GM12892 (cell line): ENCODE measurements around the gene NFIB.

Experiments
- POLR2A ChIP-seq: IDR thresholded peaks from 2 replicates; pipeline ENCODE4 v1.6.1; 2011; ENCODE audit warnings: low read depth, low read length, control low read depth
- POLR2AphosphoS5 ChIP-seq: IDR thresholded peaks from 2 replicates; pipeline ENCODE4 v1.6.1; 2011; ENCODE audit warnings: low read depth, low read length, control low read depth

- no peak for TF ChIP-seq POLR2AphosphoS5
- TF ChIP-seq POLR2A, result no peak
Measured at GRCh38 chr9:14087576-14087975, 226.4 kb downstream of the NFIB start.
